SK-N-SH treated with all-trans-retinoic acid at 6 μM for 48 hours (cell line): ENCODE results near the gene OR2AT4.
A peak's percentile ranks its signal among the peaks of the same experiment; 100 is the strongest.

Experiments used
- ATAC-seq: fragments of 200-7000 bp; cut with Tn5 transposase; 3 replicates; pipeline ENCODE4 v1.9.1; 2020; ENCODE audit warnings: mild to moderate bottlenecking, moderate library complexity
- ARNTL ChIP-seq: fragments of 450-650 bp; formaldehyde crosslinking; IDR thresholded peaks from 2 replicates; pipeline ENCODE4 v1.5.0; 2020; ENCODE audit warnings: low read depth, mild to moderate bottlenecking, moderate library complexity, borderline replicate concordance
- BACH2 ChIP-seq: fragments of 250-450 bp; sonication (Bioruptor Pico); IDR thresholded peaks from 2 replicates; pipeline ENCODE4 v1.9.0; 2021; ENCODE audit warnings: mild to moderate bottlenecking, borderline replicate concordance
- CSDC2 ChIP-seq: fragments of 250-450 bp; sonication (Bioruptor Pico); IDR thresholded peaks from 2 replicates; pipeline ENCODE4 v1.5.0; 2020; ENCODE audit warnings: mild to moderate bottlenecking, moderate library complexity
- ESRRG ChIP-seq: fragments of 250-450 bp; sonication (Bioruptor Pico); IDR thresholded peaks from 2 replicates; pipeline ENCODE4 v1.6.1; 2021; ENCODE audit warnings: mild to moderate bottlenecking
- GLIS3 ChIP-seq: fragments of 250-450 bp; sonication (Bioruptor Pico); IDR thresholded peaks from 2 replicates; pipeline ENCODE4 v1.5.0; 2020; ENCODE audit warnings: mild to moderate bottlenecking, moderate library complexity
- ISL1 ChIP-seq: fragments of 250-450 bp; sonication (Bioruptor Pico); IDR thresholded peaks from 2 replicates; pipeline ENCODE4 v2.1.2; 2022; ENCODE audit warnings: mild to moderate bottlenecking, moderate library complexity
- OSR1 ChIP-seq: fragments of 250-450 bp; sonication (Bioruptor Pico); IDR thresholded peaks from 2 replicates; pipeline ENCODE4 v1.8.0; 2022; ENCODE audit warnings: moderate library complexity, mild to moderate bottlenecking, inconsistent platforms
- PPARA ChIP-seq: fragments of 250-450 bp; sonication (Bioruptor Pico); IDR thresholded peaks from 2 replicates; pipeline ENCODE4 v1.5.0; 2020; ENCODE audit warnings: mild to moderate bottlenecking, borderline replicate concordance
- RARB ChIP-seq: fragments of 250-450 bp; sonication (Bioruptor Pico); IDR thresholded peaks from 2 replicates; pipeline ENCODE4 v1.8.0; 2021; ENCODE audit warnings: mild to moderate bottlenecking, moderate library complexity
- SNAI2 ChIP-seq: fragments of 250-450 bp; sonication (Bioruptor Pico); IDR thresholded peaks from 2 replicates; pipeline ENCODE4 v1.5.0; 2020; ENCODE audit warnings: mild to moderate bottlenecking, moderate library complexity
- TCF4 ChIP-seq: fragments of 250-450 bp; sonication (Bioruptor Pico); IDR thresholded peaks from 2 replicates; pipeline ENCODE4 v1.8.0; 2021; ENCODE audit warnings: mild to moderate bottlenecking, moderate library complexity, borderline replicate concordance
- TOX ChIP-seq: fragments of 250-450 bp; sonication (Bioruptor Pico); IDR thresholded peaks from 2 replicates; pipeline ENCODE4 v1.8.0; 2021; ENCODE audit warnings: mild to moderate bottlenecking, moderate library complexity, borderline replicate concordance
- ZFP3 ChIP-seq: fragments of 250-450 bp; sonication (Bioruptor Pico); IDR thresholded peaks from 2 replicates; pipeline ENCODE4 v1.5.0; 2020; ENCODE audit warnings: mild to moderate bottlenecking, moderate library complexity
- ZFP30 ChIP-seq: fragments of 450-650 bp; formaldehyde crosslinking; IDR thresholded peaks from 2 replicates; pipeline ENCODE4 v1.5.0; 2022; ENCODE audit warnings: mild to moderate bottlenecking, moderate library complexity
- ZNF565 ChIP-seq: fragments of 450-650 bp; formaldehyde crosslinking; conservative IDR thresholded peaks from 2 replicates; pipeline ENCODE4 v1.5.0; 2020; ENCODE audit warnings: low read depth, mild to moderate bottlenecking, moderate library complexity
- ZNF70 ChIP-seq: fragments of 450-650 bp; formaldehyde crosslinking; IDR thresholded peaks from 2 replicates; pipeline ENCODE4 v1.5.0; 2020; ENCODE audit warnings: mild to moderate bottlenecking, moderate library complexity
- ZNF8 ChIP-seq: fragments of 450-650 bp; formaldehyde crosslinking; IDR thresholded peaks from 2 replicates; pipeline ENCODE4 v1.5.0; 2020; ENCODE audit warnings: mild to moderate bottlenecking, moderate library complexity
- TF ChIP-seq, protein P1 (sequence below): fragments of 250-450 bp; sonication (Bioruptor Pico); IDR thresholded peaks from 2 replicates; pipeline ENCODE4 v1.5.0; 2020; ENCODE audit warnings: mild to moderate bottlenecking, moderate library complexity
- TF ChIP-seq, protein P2 (sequence below): fragments of 250-450 bp; sonication (Bioruptor Pico); IDR thresholded peaks from 2 replicates; pipeline ENCODE4 v1.8.0; 2020; ENCODE audit warnings: mild to moderate bottlenecking, moderate library complexity, borderline replicate concordance
- TF ChIP-seq, protein P3 (sequence below): fragments of 250-450 bp; sonication (Bioruptor Pico); IDR thresholded peaks from 2 replicates; pipeline ENCODE4 v1.5.1; 2021; ENCODE audit warnings: mild to moderate bottlenecking, moderate library complexity

Gene OR2AT4

DNA sequence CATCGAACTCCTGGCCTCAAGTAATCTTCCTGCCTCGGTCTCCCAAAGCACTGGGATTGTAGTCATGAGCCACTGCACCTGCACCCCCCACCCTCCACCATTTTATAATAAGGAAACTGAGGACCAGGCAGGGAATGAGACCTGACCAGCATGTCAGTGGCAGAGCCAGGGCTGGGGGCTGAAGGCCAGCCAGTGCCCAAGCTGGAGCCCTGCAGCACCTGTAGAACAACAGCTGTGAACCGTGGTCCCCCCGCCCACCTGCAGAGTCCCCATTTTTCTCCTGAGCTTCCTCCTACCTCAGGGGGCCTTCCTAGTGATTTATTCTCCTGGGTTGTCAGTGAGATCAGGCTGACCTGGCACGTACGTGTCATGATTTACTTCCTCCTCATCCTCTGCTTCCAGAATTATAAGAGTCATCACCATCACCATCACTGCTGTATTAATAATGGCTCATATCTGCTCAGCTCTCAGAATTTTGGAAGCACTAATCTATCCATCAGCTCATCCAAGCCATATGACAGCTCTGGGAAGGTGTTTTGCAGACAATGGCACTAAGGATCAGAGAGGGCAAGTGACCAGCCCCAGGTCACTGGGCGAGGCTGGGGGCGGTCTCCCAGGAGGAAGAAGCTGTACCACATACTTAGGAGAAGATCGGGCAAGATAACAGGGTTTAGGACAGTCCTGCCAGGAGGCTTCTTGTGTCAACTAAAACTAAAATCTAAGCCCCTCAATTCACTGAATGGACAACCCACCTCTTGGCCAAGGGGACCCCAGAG lies 48.7 kb upstream of the OR2AT4 start:
- TF ChIP-seq BACH2 (no peak), ZNF8 (no peak), ARNTL (no peak), ZFP30 (no peak), GLIS3 (CRISPR knock-in tag) (no peak), ISL1 (CRISPR knock-in tag) (no peak), ZNF565 (CRISPR knock-in tag) (no peak), RARB (no peak), SNAI2 (CRISPR knock-in tag) (no peak), ZFP3 (CRISPR knock-in tag) (no peak)
- no peak for ATAC-seq

DNA sequence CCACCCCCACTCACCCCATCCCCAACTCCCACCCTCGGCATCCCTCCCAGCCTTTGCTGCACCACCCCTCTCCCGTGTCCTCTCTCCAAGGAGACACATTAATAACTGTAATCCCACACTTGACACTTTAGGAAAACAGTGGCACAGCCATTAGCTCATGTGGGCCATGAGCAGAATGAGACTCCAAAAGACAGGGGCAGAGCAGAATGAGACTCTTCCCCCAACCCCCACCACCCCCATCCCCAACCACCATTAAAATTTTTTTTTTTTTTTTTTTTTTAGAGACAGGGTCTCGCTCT lies 48.0 kb upstream of the OR2AT4 start:
- TF ChIP-seq ARNTL: no peak
- no peak for TF ChIP-seq CSDC2
- no peak for TF ChIP-seq OSR1 (CRISPR knock-in tag)
- TF ChIP-seq, protein P1, sequence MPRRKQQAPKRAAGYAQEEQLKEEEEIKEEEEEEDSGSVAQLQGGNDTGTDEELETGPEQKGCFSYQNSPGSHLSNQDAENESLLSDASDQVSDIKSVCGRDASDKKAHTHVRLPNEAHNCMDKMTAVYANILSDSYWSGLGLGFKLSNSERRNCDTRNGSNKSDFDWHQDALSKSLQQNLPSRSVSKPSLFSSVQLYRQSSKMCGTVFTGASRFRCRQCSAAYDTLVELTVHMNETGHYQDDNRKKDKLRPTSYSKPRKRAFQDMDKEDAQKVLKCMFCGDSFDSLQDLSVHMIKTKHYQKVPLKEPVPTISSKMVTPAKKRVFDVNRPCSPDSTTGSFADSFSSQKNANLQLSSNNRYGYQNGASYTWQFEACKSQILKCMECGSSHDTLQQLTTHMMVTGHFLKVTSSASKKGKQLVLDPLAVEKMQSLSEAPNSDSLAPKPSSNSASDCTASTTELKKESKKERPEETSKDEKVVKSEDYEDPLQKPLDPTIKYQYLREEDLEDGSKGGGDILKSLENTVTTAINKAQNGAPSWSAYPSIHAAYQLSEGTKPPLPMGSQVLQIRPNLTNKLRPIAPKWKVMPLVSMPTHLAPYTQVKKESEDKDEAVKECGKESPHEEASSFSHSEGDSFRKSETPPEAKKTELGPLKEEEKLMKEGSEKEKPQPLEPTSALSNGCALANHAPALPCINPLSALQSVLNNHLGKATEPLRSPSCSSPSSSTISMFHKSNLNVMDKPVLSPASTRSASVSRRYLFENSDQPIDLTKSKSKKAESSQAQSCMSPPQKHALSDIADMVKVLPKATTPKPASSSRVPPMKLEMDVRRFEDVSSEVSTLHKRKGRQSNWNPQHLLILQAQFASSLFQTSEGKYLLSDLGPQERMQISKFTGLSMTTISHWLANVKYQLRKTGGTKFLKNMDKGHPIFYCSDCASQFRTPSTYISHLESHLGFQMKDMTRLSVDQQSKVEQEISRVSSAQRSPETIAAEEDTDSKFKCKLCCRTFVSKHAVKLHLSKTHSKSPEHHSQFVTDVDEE: no peak
- no peak for TF ChIP-seq ZFP3 (CRISPR knock-in tag)
- TF ChIP-seq TOX (CRISPR knock-in tag): no peak
- no peak for TF ChIP-seq TCF4 (CRISPR knock-in tag)
- no peak for TF ChIP-seq SNAI2 (CRISPR knock-in tag)
- ATAC-seq: no peak

DNA sequence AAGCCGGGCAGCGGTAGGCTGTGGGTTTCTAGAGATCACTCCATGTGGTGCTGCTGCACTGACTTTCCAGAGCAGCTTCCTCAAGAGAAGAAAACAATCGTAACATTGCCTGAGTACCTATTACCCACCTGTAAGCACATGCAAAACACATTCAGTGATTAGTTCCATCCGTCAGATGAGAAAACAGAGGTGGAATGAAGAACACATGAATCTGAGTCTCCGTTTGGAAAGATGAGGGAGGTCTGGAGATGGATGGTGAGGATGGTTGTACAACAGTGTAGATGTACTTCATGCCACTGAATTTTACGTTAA lies 46.7 kb upstream of the OR2AT4 start:
- TF ChIP-seq OSR1 (CRISPR knock-in tag): no peak
- TF ChIP-seq ZNF565 (CRISPR knock-in tag): no peak
- TF ChIP-seq BACH2: no peak
- TF ChIP-seq CSDC2: no peak
- TF ChIP-seq, protein P2, sequence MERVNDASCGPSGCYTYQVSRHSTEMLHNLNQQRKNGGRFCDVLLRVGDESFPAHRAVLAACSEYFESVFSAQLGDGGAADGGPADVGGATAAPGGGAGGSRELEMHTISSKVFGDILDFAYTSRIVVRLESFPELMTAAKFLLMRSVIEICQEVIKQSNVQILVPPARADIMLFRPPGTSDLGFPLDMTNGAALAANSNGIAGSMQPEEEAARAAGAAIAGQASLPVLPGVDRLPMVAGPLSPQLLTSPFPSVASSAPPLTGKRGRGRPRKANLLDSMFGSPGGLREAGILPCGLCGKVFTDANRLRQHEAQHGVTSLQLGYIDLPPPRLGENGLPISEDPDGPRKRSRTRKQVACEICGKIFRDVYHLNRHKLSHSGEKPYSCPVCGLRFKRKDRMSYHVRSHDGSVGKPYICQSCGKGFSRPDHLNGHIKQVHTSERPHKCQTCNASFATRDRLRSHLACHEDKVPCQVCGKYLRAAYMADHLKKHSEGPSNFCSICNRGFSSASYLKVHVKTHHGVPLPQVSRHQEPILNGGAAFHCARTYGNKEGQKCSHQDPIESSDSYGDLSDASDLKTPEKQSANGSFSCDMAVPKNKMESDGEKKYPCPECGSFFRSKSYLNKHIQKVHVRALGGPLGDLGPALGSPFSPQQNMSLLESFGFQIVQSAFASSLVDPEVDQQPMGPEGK (CRISPR knock-in tag): no peak
- no peak for TF ChIP-seq TOX (CRISPR knock-in tag)
- no peak for TF ChIP-seq GLIS3 (CRISPR knock-in tag)
- TF ChIP-seq ISL1 (CRISPR knock-in tag): no peak
- TF ChIP-seq ZNF8: no peak
- TF ChIP-seq ESRRG (CRISPR knock-in tag): no peak
- no peak for TF ChIP-seq PPARA (CRISPR knock-in tag)
- ATAC-seq: no peak

DNA sequence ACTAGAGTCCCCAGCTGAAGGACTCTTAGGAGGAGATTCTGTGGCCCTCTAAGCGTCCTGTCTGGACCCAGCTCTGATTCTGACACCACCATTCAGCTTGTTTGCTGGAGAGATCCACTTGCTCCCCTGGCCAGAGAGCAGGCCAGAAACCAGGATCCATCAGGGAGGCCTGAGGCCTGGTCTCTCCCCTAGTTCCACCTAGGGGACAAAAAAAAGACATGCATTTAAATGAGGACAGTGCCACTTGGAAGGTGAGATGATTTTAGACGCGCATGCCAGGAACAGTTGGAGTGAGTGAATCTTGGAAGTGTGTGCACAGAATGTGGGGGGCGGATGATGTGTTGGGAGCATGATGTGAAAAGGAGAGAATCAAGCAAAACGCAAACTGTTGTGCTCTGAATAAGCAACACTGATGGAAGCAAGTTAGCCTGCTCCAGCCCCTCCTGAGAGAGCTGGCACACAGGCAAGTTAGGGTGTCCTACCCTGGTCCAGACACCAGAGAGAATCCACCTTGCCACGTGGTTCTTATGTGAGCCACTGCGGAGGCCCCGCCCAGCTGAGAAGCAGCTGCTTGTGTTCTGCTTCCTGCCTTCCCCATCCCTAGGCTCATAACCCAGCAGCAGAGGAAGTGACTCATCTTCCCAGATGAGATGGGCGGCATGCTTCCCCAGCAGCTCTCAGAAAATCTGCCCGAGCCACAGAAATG lies 46.2 kb upstream of the OR2AT4 start:
- peak; percentile 97 for ATAC-seq
- TF ChIP-seq GLIS3 (CRISPR knock-in tag) (no peak), ISL1 (CRISPR knock-in tag) (no peak), BACH2 (no peak), RARB (no peak), ESRRG (CRISPR knock-in tag) (no peak), CSDC2 (no peak)
- TF ChIP-seq, all 23 proteins: peak for 0

DNA sequence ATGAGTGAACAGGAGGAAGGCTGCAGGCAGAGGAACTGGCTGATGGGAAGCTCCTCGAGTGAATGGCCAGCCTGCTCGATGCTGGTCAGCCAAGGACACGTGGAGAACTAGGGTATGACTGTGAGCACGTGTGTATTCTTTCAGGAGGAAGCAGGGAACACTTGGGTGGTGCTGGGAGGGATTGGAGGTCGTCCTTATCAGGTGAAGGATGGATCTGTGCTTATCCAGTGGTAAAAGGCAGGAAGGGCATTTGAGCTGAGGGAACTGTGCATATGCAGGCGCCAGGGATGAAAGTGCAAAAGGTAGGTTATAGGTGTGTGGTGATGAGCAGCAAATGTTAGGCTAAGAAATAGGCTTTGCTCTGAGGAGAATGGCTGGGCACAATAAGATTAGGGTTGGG lies 44.5 kb upstream of the OR2AT4 start:
- no peak for ATAC-seq
- no peak for TF ChIP-seq GLIS3 (CRISPR knock-in tag)
- no peak for TF ChIP-seq RARB
- no peak for TF ChIP-seq ISL1 (CRISPR knock-in tag)
- TF ChIP-seq ZNF8: no peak
- TF ChIP-seq, protein P3, sequence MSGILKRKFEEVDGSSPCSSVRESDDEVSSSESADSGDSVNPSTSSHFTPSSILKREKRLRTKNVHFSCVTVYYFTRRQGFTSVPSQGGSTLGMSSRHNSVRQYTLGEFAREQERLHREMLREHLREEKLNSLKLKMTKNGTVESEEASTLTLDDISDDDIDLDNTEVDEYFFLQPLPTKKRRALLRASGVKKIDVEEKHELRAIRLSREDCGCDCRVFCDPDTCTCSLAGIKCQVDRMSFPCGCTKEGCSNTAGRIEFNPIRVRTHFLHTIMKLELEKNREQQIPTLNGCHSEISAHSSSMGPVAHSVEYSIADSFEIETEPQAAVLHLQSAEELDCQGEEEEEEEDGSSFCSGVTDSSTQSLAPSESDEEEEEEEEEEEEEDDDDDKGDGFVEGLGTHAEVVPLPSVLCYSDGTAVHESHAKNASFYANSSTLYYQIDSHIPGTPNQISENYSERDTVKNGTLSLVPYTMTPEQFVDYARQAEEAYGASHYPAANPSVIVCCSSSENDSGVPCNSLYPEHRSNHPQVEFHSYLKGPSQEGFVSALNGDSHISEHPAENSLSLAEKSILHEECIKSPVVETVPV (CRISPR knock-in tag): no peak
- no peak for TF ChIP-seq PPARA (CRISPR knock-in tag)
- TF ChIP-seq ZFP3 (CRISPR knock-in tag): no peak
- no peak for TF ChIP-seq OSR1 (CRISPR knock-in tag)
- no peak for TF ChIP-seq CSDC2
- no peak for TF ChIP-seq ZNF70 (CRISPR knock-in tag)
